Ishikawa (cell line): ENCODE data around the gene MYZAP.

Experiments used
- CEBPB ChIP-seq: IDR thresholded peaks from 2 replicates; pipeline ENCODE4 v1.6.1; 2012
- CREB1 ChIP-seq: IDR thresholded peaks from 2 replicates; pipeline ENCODE4 v1.6.1; 2012; ENCODE audit warnings: low read depth
- EP300 ChIP-seq: IDR thresholded peaks from 2 replicates; pipeline ENCODE4 v1.6.1; 2012; ENCODE audit warnings: borderline replicate concordance
- FOXM1 ChIP-seq: IDR thresholded peaks from 2 replicates; pipeline ENCODE4 v1.6.1; 2012; ENCODE audit warnings: low read depth, borderline replicate concordance
- NFIC ChIP-seq: IDR thresholded peaks from 2 replicates; pipeline ENCODE4 v1.6.1; 2012
- RAD21 ChIP-seq: IDR thresholded peaks from 2 replicates; pipeline ENCODE4 v1.6.1; 2012; ENCODE audit warnings: low read depth
- TAF1 ChIP-seq: IDR thresholded peaks from 2 replicates; pipeline ENCODE4 v1.6.1; 2012; ENCODE audit warnings: low read depth, mild to moderate bottlenecking
- TCF12 ChIP-seq: IDR thresholded peaks from 2 replicates; pipeline ENCODE4 v1.6.1; 2012; ENCODE audit warnings: low read depth
- TEAD4 ChIP-seq: IDR thresholded peaks from 2 replicates; pipeline ENCODE4 v1.6.1; 2012
- YY1 ChIP-seq: IDR thresholded peaks from 2 replicates; pipeline ENCODE4 v1.6.1; 2012; ENCODE audit warnings: low read depth
- ZBTB7A ChIP-seq: IDR thresholded peaks from 2 replicates; pipeline ENCODE4 v1.6.1; 2012; ENCODE audit warnings: low read depth
- TF ChIP-seq, protein P1 (sequence below): IDR thresholded peaks from 2 replicates; pipeline ENCODE4 v1.6.1; 2012; ENCODE audit warnings: low read depth, mild to moderate bottlenecking
- TF ChIP-seq, protein P2 (sequence below): IDR thresholded peaks from 2 replicates; pipeline ENCODE4 v1.6.1; 2012

DNA sequence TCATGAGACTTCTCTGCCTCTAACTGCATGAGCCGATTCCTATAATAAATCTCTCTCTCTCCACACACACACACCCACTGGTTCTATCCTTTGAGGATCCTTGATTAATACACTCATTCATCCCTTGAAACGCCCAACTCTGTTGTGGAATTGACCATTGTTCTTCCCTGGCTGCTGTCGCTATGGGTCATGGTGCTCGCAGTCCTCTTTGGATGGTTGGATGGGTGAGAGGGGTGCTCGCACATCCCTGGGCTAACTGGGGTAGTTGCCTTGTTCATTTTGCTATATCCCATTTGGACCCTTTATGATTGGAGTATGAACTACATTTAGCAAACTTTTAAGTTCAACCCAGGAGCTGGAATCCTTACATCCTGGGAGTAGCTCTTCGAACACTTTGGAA, 33.9 kb upstream of the MYZAP start:
- TF ChIP-seq, protein P1, sequence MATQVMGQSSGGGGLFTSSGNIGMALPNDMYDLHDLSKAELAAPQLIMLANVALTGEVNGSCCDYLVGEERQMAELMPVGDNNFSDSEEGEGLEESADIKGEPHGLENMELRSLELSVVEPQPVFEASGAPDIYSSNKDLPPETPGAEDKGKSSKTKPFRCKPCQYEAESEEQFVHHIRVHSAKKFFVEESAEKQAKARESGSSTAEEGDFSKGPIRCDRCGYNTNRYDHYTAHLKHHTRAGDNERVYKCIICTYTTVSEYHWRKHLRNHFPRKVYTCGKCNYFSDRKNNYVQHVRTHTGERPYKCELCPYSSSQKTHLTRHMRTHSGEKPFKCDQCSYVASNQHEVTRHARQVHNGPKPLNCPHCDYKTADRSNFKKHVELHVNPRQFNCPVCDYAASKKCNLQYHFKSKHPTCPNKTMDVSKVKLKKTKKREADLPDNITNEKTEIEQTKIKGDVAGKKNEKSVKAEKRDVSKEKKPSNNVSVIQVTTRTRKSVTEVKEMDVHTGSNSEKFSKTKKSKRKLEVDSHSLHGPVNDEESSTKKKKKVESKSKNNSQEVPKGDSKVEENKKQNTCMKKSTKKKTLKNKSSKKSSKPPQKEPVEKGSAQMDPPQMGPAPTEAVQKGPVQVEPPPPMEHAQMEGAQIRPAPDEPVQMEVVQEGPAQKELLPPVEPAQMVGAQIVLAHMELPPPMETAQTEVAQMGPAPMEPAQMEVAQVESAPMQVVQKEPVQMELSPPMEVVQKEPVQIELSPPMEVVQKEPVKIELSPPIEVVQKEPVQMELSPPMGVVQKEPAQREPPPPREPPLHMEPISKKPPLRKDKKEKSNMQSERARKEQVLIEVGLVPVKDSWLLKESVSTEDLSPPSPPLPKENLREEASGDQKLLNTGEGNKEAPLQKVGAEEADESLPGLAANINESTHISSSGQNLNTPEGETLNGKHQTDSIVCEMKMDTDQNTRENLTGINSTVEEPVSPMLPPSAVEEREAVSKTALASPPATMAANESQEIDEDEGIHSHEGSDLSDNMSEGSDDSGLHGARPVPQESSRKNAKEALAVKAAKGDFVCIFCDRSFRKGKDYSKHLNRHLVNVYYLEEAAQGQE = no peak
- TF ChIP-seq EP300 (no peak), TCF12 (no peak), TEAD4 (no peak), NFIC (no peak), RAD21 (no peak), FOXM1 (no peak), CREB1 (no peak), YY1 (no peak), TAF1 (no peak), ZBTB7A (no peak), CEBPB (no peak)
- TF ChIP-seq, protein P2, sequence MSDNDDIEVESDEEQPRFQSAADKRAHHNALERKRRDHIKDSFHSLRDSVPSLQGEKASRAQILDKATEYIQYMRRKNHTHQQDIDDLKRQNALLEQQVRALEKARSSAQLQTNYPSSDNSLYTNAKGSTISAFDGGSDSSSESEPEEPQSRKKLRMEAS = no peak
